Right lobe of liver (tissue), 6 donors: Measurements from ENCODE around the gene RTP5. TPM values are rescaled to one million over a fixed set of nuclear protein-coding genes. Genes with fewer than 3 reads are reported as not detected.

Experiments
- ATAC-seq, 4 donors: fragments of 200-7000 bp; cut with Tn5 transposase; one replicate each; pipeline ENCODE4 v1.9.1; 2020; ENCODE audit warnings: mild to moderate bottlenecking in 4 of 4, moderate library complexity in 4 of 4
- DNase-seq, 3 donors: peaks; one replicate each; pipeline ENCODE4 v3.0.0-alpha.2; 2020
- H3K27ac ChIP-seq, 3 donors: fragments of 200-600 bp; one replicate each; pipeline ENCODE4 v1.8.0; 2022
- H3K27me3 ChIP-seq, 2 donors: fragments of 200-600 bp; one replicate each; pipeline ENCODE4 v1.8.0; 2022
- H3K36me3 ChIP-seq, 4 donors: fragments of 200-600 bp; sonication (generic) in 1 of 4; one replicate each; pipeline versions ENCODE4 v1.5.1 to v1.8.0; 2017 to 2022; ENCODE audit warnings: control low read depth in 1 of 4
- H3K4me1 ChIP-seq, 4 donors: fragments of 200-600 bp; sonication (generic) in 1 of 4; one replicate each; pipeline versions ENCODE4 v1.5.1 to v1.8.0; 2017 to 2022; ENCODE audit warnings: control low read depth in 1 of 4
- H3K4me3 ChIP-seq, 3 donors: fragments of 200-600 bp; one replicate each; pipeline ENCODE4 v1.8.0; 2022
- H3K9me3 ChIP-seq, 4 donors: fragments of 200-600 bp; sonication (generic) in 1 of 4; one replicate each; pipeline versions ENCODE4 v1.5.1 to v1.8.0; 2017 to 2022; ENCODE audit warnings: control low read depth in 1 of 4
- CTCF ChIP-seq, 4 donors: fragments of 200-600 bp in 3 of 4; fragments of 450-650 bp in 1 of 4; IDR thresholded peaks; one replicate each; pipeline versions ENCODE4 v1.5.1 to v1.8.0; 2016 to 2022; ENCODE audit warnings: antibody characterized with exemption in 4 of 4, mild to moderate bottlenecking in 2 of 4
- POLR2A ChIP-seq: fragments of 450-650 bp; IDR thresholded peaks from one replicate; pipeline ENCODE4 v1.6.1; 2017; ENCODE audit warnings: antibody characterized with exemption, mild to moderate bottlenecking
- WGBS: methylation state at CpG from one replicate; pipeline ENCODE4 v1.1.6; 2018; ENCODE audit warnings: low coverage, low lambda C conversion rate; ENCODE audit not compliant: insufficient coverage; ENCODE audit errors: missing lambda C conversion rate; 5-methylcytosine and 5-hydroxymethylcytosine counted together
- intact Hi-C, 2 donors: fragments of 100-400 bp; cut with DNase I; formaldehyde crosslinking; loops; one replicate each; pipeline versions ENCODE4 v1.11.2 to v1.14.1; 2022
- total RNA-seq, 6 experiments: library from RNA; depleted of rRNA in 2 of 6; stranded (reverse); fragments of >200 nt in 2 of 6; fragmentation: NEBNext Ultra II Directional in 3 of 6; extraction: Animal tissue kit (Norgen Biotek cat#: 25700) in 3 of 6; gene quantifications; one replicate each; pipeline versions ENCODE4 v1.1.0 to v1.2.4, GENCODE V29; 2016 to 2023
- donor health status: DM: no; HTN: yes; CAD: no.
- donor health status: DM: no; HTN: no; CAD: no.
- donor health status: DM: no; HTN: no; CAD: no.
- donor health status: DM: no; HTN: yes; CAD: no.
- donor health status: DM: no; HTN: yes; CAD: no.

Gene RTP5
- total RNA-seq, 6 experiments from 2014 or later, result not detected

GRCh38 chr2:241896746-241897201, 27.2 kb downstream of the RTP5 start:
- 100% methylated on average over 1 of the region's 10 CpGs for WGBS
- Histone ChIP-seq H3K4me3 (no peak overlapping the region), H3K27ac (no peak overlapping the region), H3K27me3 (no peaks in the 10 kb centered on the region), H3K4me1 (peaks cover 0 to 18% (median 7%) of the 10 kb centered on the region in 4 donors), H3K9me3 (no peaks in the 10 kb centered on the region), H3K36me3 (no peaks in the 10 kb centered on the region)
- peak in 2 of 3 donors; percentile 30 to 50 for DNase-seq
- no peak for ATAC-seq
- TF ChIP-seq CTCF (IDR thresholded peaks at IDR 0.05) (no peak), POLR2A (no peak)
- intact Hi-C loops, result no loop called here

- 94% methylated on average over 8 of the region's 17 CpGs for WGBS
- intact Hi-C loops, result no loop called here
- ATAC-seq, result no peak
- no peak overlapping the region for H3K27ac ChIP-seq
- H3K9me3 ChIP-seq, result no peaks in the 10 kb centered on the region
- H3K27me3 ChIP-seq, result no peaks in the 10 kb centered on the region
- H3K4me1 ChIP-seq, result peaks cover 0 to 12% (median 4%) of the 10 kb centered on the region in 4 donors
- peak in 2 of 3 donors; percentile 33 to 42 for DNase-seq
- TF ChIP-seq POLR2A (no peak), CTCF (IDR thresholded peaks at IDR 0.05) (no peak)
- H3K36me3 ChIP-seq, result no peaks in the 10 kb centered on the region
- H3K4me3 ChIP-seq, result no peak overlapping the region
Observed at GRCh38 chr2:241897231-241897916, 27.8 kb downstream of the RTP5 start.

DNA sequence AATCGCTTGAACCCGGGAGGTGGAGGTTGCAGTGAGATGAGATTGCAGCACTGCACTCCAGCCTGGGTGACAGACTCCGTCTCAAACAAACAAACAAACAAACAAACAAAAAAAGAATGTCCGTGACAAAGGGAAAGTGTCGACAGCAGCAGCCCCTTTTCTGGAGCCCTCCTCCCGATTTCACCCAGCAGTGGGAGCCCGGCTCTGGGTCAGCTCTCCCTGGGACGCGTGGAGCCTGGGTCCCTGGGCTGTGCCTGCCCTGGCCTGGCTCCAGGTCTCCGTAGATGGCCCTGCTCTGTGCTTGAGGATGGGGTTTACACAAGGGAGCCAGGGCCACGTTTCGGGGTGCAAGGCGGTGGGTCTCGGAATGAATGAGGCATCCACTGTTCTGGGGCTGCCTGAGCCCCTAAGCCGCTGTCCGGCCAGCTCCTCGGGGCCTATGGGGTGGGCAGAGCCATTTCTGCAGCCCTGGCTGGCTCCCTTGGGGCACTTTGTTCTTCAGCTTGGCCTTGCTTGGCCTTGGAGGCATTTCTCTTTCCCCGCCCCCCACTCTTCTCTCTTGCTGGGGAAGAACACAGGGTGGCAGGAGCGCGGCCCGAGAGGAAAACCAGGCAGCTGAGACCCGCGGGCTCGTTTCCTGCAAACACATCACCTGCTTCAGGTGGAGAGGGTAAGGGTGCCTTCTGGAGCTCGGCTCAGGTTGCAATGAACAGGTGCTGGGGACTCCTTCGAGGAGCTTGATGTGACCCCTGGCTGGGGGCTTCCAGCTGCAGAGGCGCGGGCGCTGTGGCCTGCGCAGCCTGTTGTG, 29.1 kb downstream of the RTP5 start:
- TF ChIP-seq POLR2A (no peak), CTCF (IDR thresholded peaks at IDR 0.05) (no peak)
- intact Hi-C loops, result no loop called here
- Histone ChIP-seq H3K27ac (no peak overlapping the region), H3K27me3 (no peaks in the 10 kb centered on the region), H3K36me3 (no peaks in the 10 kb centered on the region), H3K4me3 (no peak overlapping the region), H3K9me3 (no peaks in the 10 kb centered on the region), H3K4me1 (peaks cover 0 to 7% (median 2%) of the 10 kb centered on the region in 4 donors)
- DNase-seq (peak; percentile 11 to 43 (median 42)), ATAC-seq (no peak)
- WGBS, result 84% methylated on average over 5 of the region's 30 CpGs

DNA sequence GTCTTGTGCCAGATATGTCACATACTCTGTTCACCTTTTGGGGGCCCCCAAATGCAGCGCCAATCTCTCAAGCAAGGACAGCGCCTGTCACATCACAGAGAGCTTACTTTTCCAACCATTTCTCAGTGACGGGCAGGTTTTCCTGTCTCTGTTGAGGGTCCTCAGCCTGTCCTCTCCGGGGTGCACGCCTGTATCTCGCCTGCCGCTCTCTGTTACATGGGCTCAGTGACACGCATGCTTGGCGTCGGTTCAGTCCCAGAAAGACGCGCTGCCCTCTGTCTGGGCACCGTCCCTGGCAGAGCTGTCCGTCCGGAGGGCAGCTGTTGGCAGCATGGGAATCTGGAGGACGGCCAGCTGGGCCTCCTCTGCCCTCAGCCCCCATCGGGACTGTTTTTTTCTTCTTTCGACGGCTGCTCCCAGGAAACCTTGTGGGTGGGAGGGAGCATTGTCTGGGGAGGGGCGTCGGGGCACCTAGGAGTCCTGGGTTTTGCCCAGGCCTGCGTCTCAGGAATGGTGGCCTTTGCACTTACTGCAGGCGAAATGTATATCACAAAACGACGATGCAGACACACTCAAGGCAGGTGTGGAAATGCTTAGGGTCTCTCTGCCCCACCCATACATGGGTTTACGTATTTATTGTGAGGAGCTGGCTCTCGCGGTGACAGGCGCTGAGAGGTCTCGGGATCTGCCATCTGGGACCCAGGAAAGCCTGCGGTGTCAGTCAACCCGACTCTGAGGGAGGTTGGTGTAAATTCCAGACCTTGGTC, 30.9 kb downstream of the RTP5 start:
- no peak overlapping the region for H3K27ac ChIP-seq
- H3K36me3 ChIP-seq, result no peaks in the 10 kb centered on the region
- intact Hi-C loops, result no loop called here
- DNase-seq, result peak in 2 of 3 donors; percentile 48 to 51
- WGBS, result 100% methylated on average over 4 of the region's 32 CpGs
- no peak overlapping the region for H3K4me3 ChIP-seq
- ATAC-seq, result peak in 1 of 4 donors; percentile 25
- TF ChIP-seq POLR2A (no peak), CTCF (IDR thresholded peaks at IDR 0.05) (no peak)
- H3K9me3 ChIP-seq, result no peaks in the 10 kb centered on the region
- H3K4me1 ChIP-seq, result peaks cover 0 to 7% (median 2%) of the 10 kb centered on the region in 4 donors
- no peaks in the 10 kb centered on the region for H3K27me3 ChIP-seq
